K562 (cell line): Measurements from ENCODE around the gene PPP6C. TPM values are rescaled to one million over a fixed set of nuclear protein-coding genes. Genes with fewer than 3 reads are reported as not detected.

Experiments
- CCNT2 ChIP-seq: IDR thresholded peaks from 2 replicates; pipeline ENCODE4 v1.6.1; 2011; ENCODE audit warnings: borderline replicate concordance, low read depth, mild to moderate bottlenecking, moderate library complexity, mixed read lengths, low read length; ENCODE audit not compliant: insufficient read length; ENCODE audit errors: extremely low read depth
- CTBP1 ChIP-seq: fragments of 450-650 bp; IDR thresholded peaks from 2 replicates; pipeline ENCODE4 v1.6.1; 2016; ENCODE audit warnings: borderline replicate concordance
- E2F5 ChIP-seq: sonication (generic); formaldehyde crosslinking; IDR thresholded peaks from 2 replicates; pipeline ENCODE4 v1.8.0; 2022; ENCODE audit warnings: mild to moderate bottlenecking, missing genetic modification reagents
- FOS ChIP-seq: IDR thresholded peaks from 3 replicates; pipeline ENCODE4 v1.6.1; 2011; ENCODE audit not compliant: insufficient read length; ENCODE audit errors: extremely low read depth
- FOXP1 ChIP-seq: sonication (generic); formaldehyde crosslinking; IDR thresholded peaks from 2 replicates; pipeline ENCODE4 v1.8.0; 2022; ENCODE audit warnings: mild to moderate bottlenecking, missing genetic modification reagents
- HNRNPH1 ChIP-seq: fragments of 200-400 bp; formaldehyde crosslinking; optimal IDR thresholded peaks from 2 replicates; pipeline ENCODE3; 2017; ENCODE audit warnings: low read depth, mild to moderate bottlenecking, low read length, moderate library complexity
- HNRNPL ChIP-seq: fragments of 200-400 bp; formaldehyde crosslinking; IDR thresholded peaks from 2 replicates; pipeline ENCODE4 v1.6.1; 2017; ENCODE audit warnings: low read depth, mild to moderate bottlenecking, low read length
- LCOR ChIP-seq: sonication (generic); formaldehyde crosslinking; IDR thresholded peaks from 2 replicates; pipeline ENCODE4 v1.8.0; 2022; ENCODE audit warnings: mild to moderate bottlenecking, missing genetic modification reagents
- NCOA4 ChIP-seq: fragments of 450-650 bp; IDR thresholded peaks from 2 replicates; pipeline ENCODE4 v1.6.1; 2018; ENCODE audit warnings: mild to moderate bottlenecking; ENCODE audit not compliant: partially characterized antibody
- PML ChIP-seq: IDR thresholded peaks from 2 replicates; pipeline ENCODE4 v1.6.1; 2012; ENCODE audit warnings: low read length, inconsistent platforms
- POLR2AphosphoS2 ChIP-seq: IDR thresholded peaks from 2 replicates; pipeline ENCODE4 v1.6.1; 2012; ENCODE audit warnings: low read length, improper control_type of control experiment
- POLR3A ChIP-seq: IDR thresholded peaks from 2 replicates; pipeline ENCODE4 v1.6.1; 2011; ENCODE audit warnings: borderline replicate concordance, mild to moderate bottlenecking, moderate library complexity; ENCODE audit not compliant: insufficient read length, insufficient read depth; ENCODE audit errors: extremely low read depth
- RNF2 ChIP-seq: sonication (generic); IDR thresholded peaks from 2 replicates; pipeline ENCODE4 v1.6.1; 2016
- SFPQ ChIP-seq: fragments of 200-400 bp; formaldehyde crosslinking; IDR thresholded peaks from 2 replicates; pipeline ENCODE4 v1.6.1; 2017; ENCODE audit warnings: mild to moderate bottlenecking, low read depth, low read length, moderate library complexity
- SRF ChIP-seq, 2 experiments: fragments of 250-450, 450-650 bp in 1 of 2; sonication (Bioruptor Pico) in 1 of 2; sonication (generic) in 1 of 2; formaldehyde crosslinking; IDR thresholded peaks; 2 replicates each; pipeline versions ENCODE4 v1.5.0 to v1.5.1; 2020 to 2022; ENCODE audit warnings: mild to moderate bottlenecking in 1 of 2, missing genetic modification reagents in 1 of 2
- TOE1 ChIP-seq, 2 experiments: fragments of 450-650 bp in 1 of 2; sonication (generic) in 1 of 2; formaldehyde crosslinking in 1 of 2; IDR thresholded peaks; 2 replicates each; pipeline versions ENCODE4 v1.7.1 to v1.8.0; 2016 to 2022; ENCODE audit warnings: borderline replicate concordance in 2 of 2, mild to moderate bottlenecking in 2 of 2, antibody characterized with exemption in 1 of 2, inconsistent platforms in 1 of 2, low read depth in 1 of 2, missing genetic modification reagents in 1 of 2, moderate library complexity in 1 of 2
- TSC22D4 ChIP-seq: fragments of 450-650 bp; IDR thresholded peaks from 2 replicates; pipeline ENCODE4 v1.6.1; 2016; ENCODE audit warnings: missing genetic modification characterization, missing biosample characterization, control low read depth
- ZBTB49 ChIP-seq: sonication (generic); formaldehyde crosslinking; IDR thresholded peaks from 2 replicates; pipeline ENCODE4 v1.8.0; 2022; ENCODE audit warnings: missing genetic modification reagents, mild to moderate bottlenecking, borderline replicate concordance
- ZNF143 ChIP-seq: sonication (generic); formaldehyde crosslinking; IDR thresholded peaks from 2 replicates; pipeline ENCODE4 v1.9.0; 2022; ENCODE audit warnings: mild to moderate bottlenecking, missing genetic modification reagents
- ZNF277 ChIP-seq: fragments of 250-450 bp; sonication (Bioruptor Pico); IDR thresholded peaks from 2 replicates; pipeline ENCODE4 v1.8.0; 2022; ENCODE audit warnings: inconsistent platforms, mild to moderate bottlenecking, moderate library complexity, borderline replicate concordance
- ZNF41 ChIP-seq: fragments of 250-450 bp; sonication (Bioruptor Pico); conservative IDR thresholded peaks from 2 replicates; pipeline ENCODE4 v1.4.0; 2020; ENCODE audit warnings: mild to moderate bottlenecking
- ZSCAN29 ChIP-seq: fragments of 450-650 bp; IDR thresholded peaks from 2 replicates; pipeline ENCODE4 v1.6.1; 2017
- polyA plus RNA-seq, 8 experiments: library from polyadenylated mRNA; depleted of rRNA in 4 of 8; stranded (reverse) in 5 of 8; unstranded in 3 of 8; fragments of >200 nt; fragmentation: Nextera tagmentation in 2 of 8; fragmentation: Illumina TruSeq in 1 of 8; extraction: Ambion mirVana in 2 of 8; extraction: Trizol in 1 of 8; gene quantifications; 2 replicates each; pipeline versions ENCODE4 v1.2.1 to v1.2.3, GENCODE V29; 2011 to 2014; ENCODE audit warnings: inconsistent platforms in 1 of 8, missing spikeins in 1 of 8
- total RNA-seq, 7 experiments: library from RNA; depleted of rRNA in 6 of 7; stranded (reverse); fragments of >200 nt in 6 of 7; fragmentation: Illumina TruSeq in 2 of 7; extraction: Trizol in 2 of 7; gene quantifications; 2 replicates each; pipeline versions ENCODE4 v1.2.1 to v1.2.3, GENCODE V29; 2011 to 2021; ENCODE audit warnings: low replicate concordance in 1 of 7

PPP6C gene
- total and polyA plus RNA-seq, 9 of the 15 experiments (the other 6 are each of a cell fraction or from before 2014, with no cell fraction given) = 18.8 to 44.8 (median 38.3) TPM

- no peak for TF ChIP-seq SRF (CRISPR knock-in tag; IDR thresholded peaks at IDR 0.05)
- 0 out of 2 replicates have a peak, but pooled peaks have one; percentile 14 for TF ChIP-seq LCOR (CRISPR knock-in tag)
- TF ChIP-seq ZNF277 (CRISPR knock-in tag) = no peak
- TF ChIP-seq E2F5 (CRISPR knock-in tag) = 0 out of 2 replicates have a peak, but pooled peaks have one; percentile 7
- 0 out of 2 replicates have a peak, but pooled peaks have one; percentile 18 for TF ChIP-seq ZBTB49 (CRISPR knock-in tag)
- TF ChIP-seq HNRNPL = 0 out of 2 replicates have a peak, but pooled peaks have one; percentile 16
- no peak for TF ChIP-seq CTBP1
- TF ChIP-seq NCOA4 = no peak
- TF ChIP-seq FOS = no peak
- TF ChIP-seq CCNT2 = no peak
- TF ChIP-seq SFPQ = no peak
- TF ChIP-seq TSC22D4 = no peak
- TF ChIP-seq TOE1 (IDR thresholded peaks at IDR 0.05; ENCODE audit: borderline replicate concordance) = no peak
- peak; percentile 77; the same call in 1 of the 2 replicates for TF ChIP-seq TOE1 (CRISPR knock-in tag; IDR thresholded peaks at IDR 0.05; ENCODE audit: borderline replicate concordance, low read depth)
- TF ChIP-seq POLR3A = no peak
- peak; percentile 77; the same call in 1 of the 2 replicates for TF ChIP-seq FOXP1
- 0 out of 2 replicates have a peak, but pooled peaks have one; percentile 37 for TF ChIP-seq ZNF143
- peak; percentile 17; the same call in 1 of the 2 replicates for TF ChIP-seq POLR2AphosphoS2
- no peak for TF ChIP-seq HNRNPH1
- no peak for TF ChIP-seq ZSCAN29
- TF ChIP-seq ZNF41 (CRISPR knock-in tag) = no peak
- no peak for TF ChIP-seq RNF2
- no peak for TF ChIP-seq PML
These were observed 49.4 kb upstream of the PPP6C start (continued) for GRCh38 chr9:125238915-125239446.
